ENCODE results near the gene PRRC2B. TPM values are rescaled to one million over a fixed set of nuclear protein-coding genes. Genes with fewer than 3 reads are reported as not detected.
A peak's percentile ranks its signal among the peaks of the same experiment; 100 is the strongest.

The PRRC2B gene
- total and polyA plus RNA-seq, 11 donors, result 59.9 to 193 (median 118) TPM

DNA sequence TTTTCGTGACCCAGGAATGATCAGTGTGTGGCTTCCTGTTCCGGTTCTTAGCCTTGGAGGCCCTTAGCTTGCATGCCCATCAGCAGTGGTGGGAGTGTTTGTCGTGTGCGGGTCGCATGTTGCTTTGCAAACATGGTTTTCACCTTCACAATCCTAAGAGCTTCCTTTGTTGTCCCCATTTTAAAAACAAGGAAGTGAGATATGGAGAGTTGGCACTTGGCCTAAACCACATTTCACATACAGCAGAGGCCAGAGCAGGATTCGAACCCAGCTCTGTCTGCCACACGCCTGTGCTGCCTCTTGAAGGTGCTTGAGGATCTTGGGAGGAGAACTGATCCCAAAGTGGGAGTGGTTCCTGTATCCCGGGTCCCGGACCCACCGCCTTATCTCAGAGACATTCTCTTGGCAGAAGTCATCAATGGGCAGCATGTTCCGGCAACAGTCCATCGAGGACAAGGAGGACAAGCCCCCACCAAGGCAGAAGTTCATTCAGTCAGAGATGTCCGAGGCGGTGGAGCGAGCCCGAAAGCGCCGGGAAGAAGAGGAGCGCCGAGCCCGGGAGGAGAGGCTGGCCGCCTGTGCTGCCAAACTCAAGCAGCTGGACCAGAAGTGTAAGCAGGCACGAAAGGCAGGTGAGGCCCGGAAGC is 70.6 kb downstream of the PRRC2B start:
- ATAC-seq, result no peak
- Histone ChIP-seq H3K4me3 (no peak overlapping the region), H3K36me3 (peaks cover 2 to 99% (median 98%) of the 10 kb centered on the region in 9 donors), H3K27me3 (no peaks in the 10 kb centered on the region), H3K4me1 (peaks cover 0 to 10% (median 0%) of the 10 kb centered on the region in 12 donors), H3K27ac (no peak overlapping the region), H3K9me3 (no peaks in the 10 kb centered on the region)
- DNase-seq, result no peak
- intact Hi-C loops (cut with DNase I), result no loop called here
- TF ChIP-seq POLR2A (IDR thresholded peaks at IDR 0.05), result no peak
- TF ChIP-seq, protein P1, sequence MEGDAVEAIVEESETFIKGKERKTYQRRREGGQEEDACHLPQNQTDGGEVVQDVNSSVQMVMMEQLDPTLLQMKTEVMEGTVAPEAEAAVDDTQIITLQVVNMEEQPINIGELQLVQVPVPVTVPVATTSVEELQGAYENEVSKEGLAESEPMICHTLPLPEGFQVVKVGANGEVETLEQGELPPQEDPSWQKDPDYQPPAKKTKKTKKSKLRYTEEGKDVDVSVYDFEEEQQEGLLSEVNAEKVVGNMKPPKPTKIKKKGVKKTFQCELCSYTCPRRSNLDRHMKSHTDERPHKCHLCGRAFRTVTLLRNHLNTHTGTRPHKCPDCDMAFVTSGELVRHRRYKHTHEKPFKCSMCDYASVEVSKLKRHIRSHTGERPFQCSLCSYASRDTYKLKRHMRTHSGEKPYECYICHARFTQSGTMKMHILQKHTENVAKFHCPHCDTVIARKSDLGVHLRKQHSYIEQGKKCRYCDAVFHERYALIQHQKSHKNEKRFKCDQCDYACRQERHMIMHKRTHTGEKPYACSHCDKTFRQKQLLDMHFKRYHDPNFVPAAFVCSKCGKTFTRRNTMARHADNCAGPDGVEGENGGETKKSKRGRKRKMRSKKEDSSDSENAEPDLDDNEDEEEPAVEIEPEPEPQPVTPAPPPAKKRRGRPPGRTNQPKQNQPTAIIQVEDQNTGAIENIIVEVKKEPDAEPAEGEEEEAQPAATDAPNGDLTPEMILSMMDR (IDR thresholded peaks at IDR 0.05), result no peak
- 71 to 78% (median 75%) methylated on average over 24 of the region's 24 CpGs for WGBS, 4 donors

DNA sequence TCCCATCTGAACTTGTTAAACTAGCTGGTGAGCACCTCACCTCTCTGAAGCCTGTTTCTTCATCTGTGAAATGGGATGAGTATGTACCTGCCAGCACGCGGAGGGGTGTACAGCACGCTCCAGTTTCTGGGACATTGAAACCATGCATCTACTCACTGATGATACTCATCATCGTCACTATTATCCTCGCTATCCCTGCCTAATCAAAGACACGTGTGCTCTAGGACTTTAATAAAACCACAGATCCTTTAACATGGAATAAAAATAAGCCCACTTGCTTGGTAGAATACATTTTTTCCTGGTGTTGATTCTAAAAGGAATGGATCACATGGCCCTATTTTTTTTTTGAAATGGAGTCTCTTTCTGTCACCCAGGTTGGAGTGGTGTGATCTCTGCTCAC is 71.5 kb downstream of the PRRC2B start:
- H3K36me3 ChIP-seq, result peaks cover 0 to 99% (median 98%) of the 10 kb centered on the region in 9 donors
- H3K9me3 ChIP-seq, result no peaks in the 10 kb centered on the region
- no peak overlapping the region for H3K27ac ChIP-seq
- ATAC-seq (no peak), DNase-seq (no peak)
- peaks cover 0 to 12% (median 0%) of the 10 kb centered on the region in 12 donors for H3K4me1 ChIP-seq
- no peak overlapping the region for H3K4me3 ChIP-seq
- TF ChIP-seq POLR2A (IDR thresholded peaks at IDR 0.05), result no peak
- TF ChIP-seq, protein P1 (IDR thresholded peaks at IDR 0.05), result no peak
- intact Hi-C loops (cut with DNase I), result no loop called here
- 91 to 94% (median 92%) methylated on average over 6 of the region's 6 CpGs for WGBS, 4 donors
- H3K27me3 ChIP-seq, result no peaks in the 10 kb centered on the region

DNA sequence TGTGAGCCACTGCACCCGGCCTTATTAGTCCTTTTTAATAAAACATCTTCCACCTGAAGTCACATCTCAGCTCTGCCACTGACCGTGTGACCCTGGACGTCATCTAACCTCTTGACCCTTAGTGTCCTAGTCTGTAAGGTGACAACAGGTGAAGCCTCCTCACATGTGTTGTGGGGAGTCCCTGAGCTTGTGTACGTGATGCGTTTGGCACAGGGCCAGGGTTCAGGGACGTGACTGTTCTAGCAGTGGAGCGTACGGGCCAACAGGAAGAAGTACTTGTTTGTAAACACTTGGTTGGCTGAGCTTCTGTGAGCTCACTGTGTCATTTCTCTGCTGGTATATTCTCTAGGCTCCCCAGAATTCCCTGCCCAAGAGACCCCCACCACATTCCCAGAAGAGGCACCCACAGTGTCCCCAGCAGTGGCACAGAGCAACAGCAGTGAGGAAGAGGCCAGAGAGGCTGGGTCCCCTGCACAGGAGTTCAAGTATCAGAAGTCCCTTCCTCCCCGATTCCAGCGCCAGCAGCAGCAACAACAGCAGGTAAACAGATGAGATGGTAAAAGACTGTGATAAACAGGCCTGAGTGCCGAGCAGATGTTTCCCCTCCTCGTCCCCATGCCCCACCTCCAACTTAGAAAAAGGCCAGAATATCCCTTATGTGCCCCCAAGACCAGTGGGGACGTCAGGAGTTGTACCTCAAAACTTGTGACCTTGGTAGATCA is 73.5 kb downstream of the PRRC2B start:
- Histone ChIP-seq H3K9me3 (peaks cover 0 to 11% (median 0%) of the 10 kb centered on the region in 12 donors), H3K4me3 (no peak overlapping the region), H3K36me3 (peaks cover 0 to 99% (median 98%) of the 10 kb centered on the region in 9 donors), H3K27me3 (no peaks in the 10 kb centered on the region), H3K4me1 (peaks cover 0 to 12% (median 0%) of the 10 kb centered on the region in 12 donors), H3K27ac (no peak overlapping the region)
- TF ChIP-seq, protein P1 (IDR thresholded peaks at IDR 0.05), result no peak
- no peak for TF ChIP-seq POLR2A (IDR thresholded peaks at IDR 0.05)
- ATAC-seq (peak in 1 of 4 donors; percentile 25), DNase-seq (peak in 1 of 5 donors; percentile 61)
- WGBS, 4 donors, result 65 to 75% (median 73%) methylated on average over 13 of the region's 13 CpGs
- intact Hi-C loops (cut with DNase I), result no loop called here

DNA sequence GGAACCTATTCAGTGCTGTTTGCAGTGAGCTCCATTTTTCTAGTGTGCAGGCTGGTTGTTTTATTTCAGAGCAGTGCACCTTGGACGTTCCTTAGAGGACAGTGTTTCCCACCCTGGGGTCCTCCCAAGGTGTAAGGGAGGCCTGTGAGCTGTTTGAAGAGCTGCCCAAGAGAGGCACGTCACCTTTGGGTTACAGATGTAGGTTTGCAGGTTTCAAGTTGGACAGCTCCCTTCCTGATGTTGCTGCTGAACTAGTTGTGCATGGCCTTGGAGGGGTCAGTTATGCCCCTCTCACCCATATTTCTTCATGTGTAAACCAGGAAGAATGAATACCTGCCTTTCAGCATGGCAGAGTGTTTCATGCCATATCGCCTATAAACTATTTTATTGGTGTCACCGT is 74.1 kb downstream of the PRRC2B start:
- Histone ChIP-seq H3K4me1 (peaks cover 0 to 12% (median 0%) of the 10 kb centered on the region in 12 donors), H3K27me3 (no peaks in the 10 kb centered on the region), H3K4me3 (no peak overlapping the region), H3K36me3 (peaks cover 0 to 100% (median 98%) of the 10 kb centered on the region in 9 donors), H3K27ac (no peak overlapping the region), H3K9me3 (peaks cover 0 to 12% (median 0%) of the 10 kb centered on the region in 12 donors)
- intact Hi-C loops (cut with DNase I), result no loop called here
- WGBS, 4 donors, result 89 to 93% (median 90%) methylated on average over 4 of the region's 4 CpGs
- TF ChIP-seq POLR2A (IDR thresholded peaks at IDR 0.05), result no peak
- TF ChIP-seq, protein P1 (IDR thresholded peaks at IDR 0.05), result no peak
- DNase-seq, result no peak
- no peak for ATAC-seq
